ENCODE data around the gene STRAP. TPM values are rescaled to one million over a fixed set of nuclear protein-coding genes. Genes with fewer than 3 reads are reported as not detected.
A peak's percentile ranks its signal among the peaks of the same experiment; 100 is the strongest.

STRAP gene
- total RNA-seq, 4 donors from 2014 or later, result 77.7 to 106 (median 102) TPM

DNA sequence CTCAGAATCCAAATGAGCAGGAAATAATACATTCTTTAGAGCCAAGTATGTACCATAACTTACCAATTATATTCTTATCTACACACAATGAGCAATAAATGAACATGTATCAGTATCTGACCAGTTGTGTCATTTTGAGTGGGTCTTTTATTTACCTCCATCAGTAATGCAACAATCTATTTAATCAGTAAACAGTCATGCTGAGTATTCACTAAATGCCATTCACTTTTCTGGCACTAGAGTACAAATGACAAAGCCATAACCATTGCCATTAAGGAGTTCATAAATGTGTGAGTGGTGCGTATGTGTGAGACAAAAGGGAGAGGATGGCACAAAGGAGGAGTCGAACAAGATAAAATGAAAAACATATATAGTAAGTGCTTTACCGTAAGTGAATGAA, 1.5 kb upstream of the STRAP start:
- no peaks in the 10 kb centered on the region for H3K36me3 ChIP-seq
- no peak for TF ChIP-seq POLR2A (IDR thresholded peaks at IDR 0.05)
- no peak for TF ChIP-seq CTCF (IDR thresholded peaks at IDR 0.05 in 4 of 5, conservative IDR thresholded peaks at IDR 0.05 in 1 of 5)
- ATAC-seq (no peak), DNase-seq (no peak)
- H3K4me1 ChIP-seq, result peaks cover 26 to 27% of the 10 kb centered on the region in 2 donors
- intact Hi-C loops (cut with DNase I; ENCODE audit: low total_unique reads) (no loop called here), in situ Hi-C loops (cut with MboI; ENCODE audit: low sequenced_read_pairs in 4 of 4) (loop anchor here in 2 of 4 donors (25.0 kb wide), 2 partner anchors 618 to 1093 kb away; no protein-coding TSS in a partner anchor)
- no peaks in the 10 kb centered on the region for H3K27me3 ChIP-seq
- H3K9me3 ChIP-seq, result no peaks in the 10 kb centered on the region
- no peak overlapping the region for H3K27ac ChIP-seq
- H3K4me3 ChIP-seq, result no peak overlapping the region

DNA sequence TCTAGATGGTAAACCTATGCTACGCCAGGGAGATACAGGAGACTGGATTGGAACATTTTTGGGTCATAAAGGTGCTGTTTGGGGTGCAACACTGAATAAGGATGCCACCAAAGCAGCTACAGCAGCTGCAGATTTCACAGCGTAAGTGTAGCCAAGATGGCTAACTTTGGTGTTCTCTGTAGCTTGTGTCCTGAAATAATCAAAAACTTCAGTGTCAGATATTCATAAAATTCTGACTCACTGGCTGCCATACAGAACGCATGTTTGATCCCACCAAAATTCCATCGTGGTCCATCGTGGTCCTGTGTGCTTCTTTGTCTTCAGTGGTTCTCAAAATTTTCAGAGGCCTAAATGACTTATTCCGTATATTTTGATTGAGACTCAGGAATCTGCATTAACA, 1.3 kb downstream of the STRAP start:
- intact Hi-C loops (cut with DNase I; ENCODE audit: low total_unique reads), result no loop called here
- TF ChIP-seq POLR2A (IDR thresholded peaks at IDR 0.05), result no peak
- TF ChIP-seq CTCF (IDR thresholded peaks at IDR 0.05 in 4 of 5, conservative IDR thresholded peaks at IDR 0.05 in 1 of 5), result no peak
- in situ Hi-C loops (cut with MboI; ENCODE audit: low sequenced_read_pairs in 4 of 4), result loop anchor here in 2 of 4 donors (25.0 kb wide), 2 partner anchors 621 to 1096 kb away; no protein-coding TSS in a partner anchor
- Histone ChIP-seq H3K9me3 (no peaks in the 10 kb centered on the region), H3K4me1 (peaks cover 45 to 46% of the 10 kb centered on the region in 2 donors), H3K27me3 (no peaks in the 10 kb centered on the region), H3K4me3 (peak overlapping the region; percentile 92 to 99 (median 97)), H3K27ac (peak overlapping the region; percentile 91 to 100 (median 99)), H3K36me3 (no peaks in the 10 kb centered on the region)
- ATAC-seq, result no peak
- no peak for DNase-seq

DNA sequence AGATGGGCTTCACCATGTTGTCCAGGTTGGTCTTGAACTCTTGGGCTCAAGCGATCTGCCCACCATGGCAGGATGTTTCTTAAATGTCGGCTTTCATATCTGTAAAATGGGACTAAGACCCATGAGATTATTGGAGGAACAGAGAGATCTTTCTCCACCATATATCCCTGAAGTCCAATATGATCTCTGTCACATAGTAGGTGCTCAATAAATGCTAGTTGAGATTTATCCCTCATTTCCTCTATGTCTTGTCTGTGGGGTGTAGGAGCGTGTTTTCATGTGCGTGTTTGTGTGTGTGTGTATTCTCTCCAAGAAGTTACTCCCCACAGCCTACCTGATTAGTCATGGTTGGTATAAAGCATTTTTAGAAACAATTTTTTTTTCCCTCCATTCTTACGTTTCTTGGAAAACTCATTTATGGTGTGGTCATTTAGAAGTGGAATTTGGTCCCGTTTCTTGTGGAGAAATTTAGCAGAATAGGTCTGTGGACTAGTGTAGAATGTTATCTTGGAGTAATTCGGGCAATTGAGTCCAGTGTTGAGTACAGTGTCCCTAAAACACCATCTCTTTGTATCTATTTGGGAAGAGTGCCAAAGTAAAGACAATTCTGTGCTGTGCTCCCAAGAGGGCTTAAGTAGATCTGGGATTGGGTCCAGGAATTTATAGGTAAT, 4.3 kb downstream of the STRAP start:
- intact Hi-C loops (cut with DNase I; ENCODE audit: low total_unique reads), result no loop called here
- no peaks in the 10 kb centered on the region for H3K27me3 ChIP-seq
- H3K4me3 ChIP-seq, result no peak overlapping the region
- in situ Hi-C loops (cut with MboI; ENCODE audit: low sequenced_read_pairs in 4 of 4), result loop anchor here in 2 of 4 donors (25.0 kb wide), 2 partner anchors 624 to 1099 kb away; no protein-coding TSS in a partner anchor
- no peak for ATAC-seq
- peaks cover 0 to 21% of the 10 kb centered on the region in 2 donors for H3K36me3 ChIP-seq
- no peak for TF ChIP-seq CTCF (IDR thresholded peaks at IDR 0.05 in 4 of 5, conservative IDR thresholded peaks at IDR 0.05 in 1 of 5)
- no peak for TF ChIP-seq POLR2A (IDR thresholded peaks at IDR 0.05)
- peak overlapping the region in 3 of 4 donors; percentile 32 to 57 (median 45) for H3K27ac ChIP-seq
- no peak for DNase-seq
- H3K4me1 ChIP-seq, result peaks cover 41 to 47% of the 10 kb centered on the region in 2 donors
- no peaks in the 10 kb centered on the region for H3K9me3 ChIP-seq

DNA sequence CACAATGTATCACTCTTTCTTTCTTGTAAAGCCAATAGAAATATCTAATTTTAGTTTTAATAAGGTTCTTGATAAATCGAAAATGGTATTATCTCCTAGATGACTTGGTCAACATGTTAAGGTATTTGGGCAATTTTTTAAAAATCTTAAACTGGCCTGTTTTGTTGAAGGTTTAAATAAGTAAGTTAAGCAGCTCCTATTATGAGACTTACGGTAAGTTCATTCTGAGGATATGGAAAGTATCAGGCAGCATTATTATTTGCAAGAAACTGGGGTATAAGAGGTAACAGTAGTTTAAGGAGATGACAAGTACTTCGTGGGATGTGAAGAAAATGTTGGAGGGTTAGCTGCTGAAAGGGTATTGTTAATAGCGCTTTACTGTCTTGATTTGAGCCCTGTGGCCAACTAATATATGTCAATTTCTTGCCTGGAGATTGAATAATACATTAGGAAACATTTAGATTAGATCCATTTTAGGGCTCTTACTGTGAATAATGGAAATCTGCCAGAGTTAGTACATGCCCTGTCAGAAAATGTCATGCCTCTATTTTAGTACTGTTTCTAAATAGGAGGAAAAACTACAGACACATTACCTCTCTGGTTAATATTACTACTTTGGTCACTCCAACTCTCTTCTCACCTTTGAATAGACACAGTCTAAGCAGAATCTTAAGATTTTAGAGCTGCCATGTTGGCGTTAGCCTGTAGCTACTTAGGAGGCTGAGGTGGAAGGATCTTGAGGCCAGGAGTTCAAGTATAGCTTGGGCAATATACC, 5.0 kb downstream of the STRAP start:
- Histone ChIP-seq H3K9me3 (no peaks in the 10 kb centered on the region), H3K36me3 (peaks cover 0 to 24% of the 10 kb centered on the region in 2 donors), H3K27ac (peak overlapping the region; percentile 3 to 57 (median 38)), H3K4me1 (peaks cover 41 to 46% of the 10 kb centered on the region in 2 donors), H3K4me3 (no peak overlapping the region), H3K27me3 (no peaks in the 10 kb centered on the region)
- intact Hi-C loops (cut with DNase I; ENCODE audit: low total_unique reads), result no loop called here
- DNase-seq (no peak), ATAC-seq (peak in 1 of 2 donors; percentile 59)
- TF ChIP-seq CTCF (IDR thresholded peaks at IDR 0.05 in 4 of 5, conservative IDR thresholded peaks at IDR 0.05 in 1 of 5), result no peak
- TF ChIP-seq POLR2A (IDR thresholded peaks at IDR 0.05), result no peak
- in situ Hi-C loops (cut with MboI; ENCODE audit: low sequenced_read_pairs in 4 of 4), result loop anchor here in 2 of 4 donors (25.0 kb wide), 2 partner anchors 625 to 1100 kb away; no protein-coding TSS in a partner anchor
